K562 (cell line): ENCODE results near the gene AKAP6.

Experiments used
- EZH2 ChIP-seq: IDR thresholded peaks from 2 replicates; pipeline ENCODE4 v1.6.1; 2012; ENCODE audit warnings: low read depth, mild to moderate bottlenecking, inconsistent platforms, low read length, borderline replicate concordance
- GABPB1 ChIP-seq: sonication (generic); formaldehyde crosslinking; IDR thresholded peaks from 2 replicates; pipeline ENCODE4 v1.8.0; 2022; ENCODE audit warnings: mild to moderate bottlenecking, missing genetic modification reagents
- HIVEP1 ChIP-seq: fragments of 250-450 bp; sonication (Bioruptor Pico); IDR thresholded peaks from 2 replicates; pipeline ENCODE4 v1.4.0; 2020; ENCODE audit warnings: mild to moderate bottlenecking
- MYNN ChIP-seq, 2 experiments: sonication (generic); formaldehyde crosslinking in 1 of 2; IDR thresholded peaks; 2 replicates each; pipeline versions ENCODE4 v1.5.0 to v1.6.1; 2016 to 2020; ENCODE audit warnings: antibody characterized with exemption in 1 of 2, missing genetic modification reagents in 1 of 2
- RAD21 ChIP-seq, 2 experiments: fragments of 250-450 bp in 1 of 2; fragments of 450-650 bp in 1 of 2; sonication (Bioruptor Pico) in 1 of 2; formaldehyde crosslinking in 1 of 2; IDR thresholded peaks in 1 of 2; conservative IDR thresholded peaks in 1 of 2; 2 replicates each; pipeline versions ENCODE4 v1.4.0 to v1.8.0; 2020 to 2022; ENCODE audit warnings: mild to moderate bottlenecking in 2 of 2, moderate library complexity in 1 of 2
- SP1 ChIP-seq: sonication (generic); formaldehyde crosslinking; IDR thresholded peaks from 2 replicates; pipeline ENCODE4 v1.8.1; 2022; ENCODE audit warnings: mild to moderate bottlenecking, missing genetic modification reagents
- ZBED1 ChIP-seq: IDR thresholded peaks from 2 replicates; pipeline ENCODE4 v1.6.1; 2014
- ZNF764 ChIP-seq: fragments of 250-450 bp; sonication (Bioruptor Pico); IDR thresholded peaks from 2 replicates; pipeline ENCODE4 v1.4.0; 2020; ENCODE audit warnings: low read depth, mild to moderate bottlenecking, moderate library complexity
- TF ChIP-seq, protein P1 (sequence below): sonication (generic); formaldehyde crosslinking; IDR thresholded peaks from 2 replicates; pipeline ENCODE4 v1.8.1; 2023; ENCODE audit warnings: mild to moderate bottlenecking, missing genetic modification reagents

GRCh38 chr14:32414808-32415255, 85.7 kb downstream of the AKAP6 start:
- no peak for TF ChIP-seq SP1 (CRISPR knock-in tag)
- TF ChIP-seq, protein P1, sequence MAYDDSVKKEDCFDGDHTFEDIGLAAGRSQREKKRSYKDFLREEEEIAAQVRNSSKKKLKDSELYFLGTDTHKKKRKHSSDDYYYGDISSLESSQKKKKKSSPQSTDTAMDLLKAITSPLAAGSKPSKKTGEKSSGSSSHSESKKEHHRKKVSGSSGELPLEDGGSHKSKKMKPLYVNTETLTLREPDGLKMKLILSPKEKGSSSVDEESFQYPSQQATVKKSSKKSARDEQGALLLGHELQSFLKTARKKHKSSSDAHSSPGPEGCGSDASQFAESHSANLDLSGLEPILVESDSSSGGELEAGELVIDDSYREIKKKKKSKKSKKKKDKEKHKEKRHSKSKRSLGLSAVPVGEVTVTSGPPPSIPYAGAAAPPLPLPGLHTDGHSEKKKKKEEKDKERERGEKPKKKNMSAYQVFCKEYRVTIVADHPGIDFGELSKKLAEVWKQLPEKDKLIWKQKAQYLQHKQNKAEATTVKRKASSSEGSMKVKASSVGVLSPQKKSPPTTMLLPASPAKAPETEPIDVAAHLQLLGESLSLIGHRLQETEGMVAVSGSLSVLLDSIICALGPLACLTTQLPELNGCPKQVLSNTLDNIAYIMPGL = no peak
- no peak for TF ChIP-seq RAD21 (CRISPR knock-in tag; conservative IDR thresholded peaks at IDR 0.05 in 1 of 2, IDR thresholded peaks at IDR 0.05 in 1 of 2)
- TF ChIP-seq GABPB1 (CRISPR knock-in tag) = no peak
- no peak for TF ChIP-seq ZNF764 (CRISPR knock-in tag)
- no peak for TF ChIP-seq HIVEP1 (CRISPR knock-in tag)
- no peak for TF ChIP-seq ZBED1
- no peak for TF ChIP-seq MYNN (IDR thresholded peaks at IDR 0.05)
- TF ChIP-seq MYNN (CRISPR knock-in tag; IDR thresholded peaks at IDR 0.05) = no peak
- TF ChIP-seq EZH2 = no peak
